ENCODE data around the gene CCDC122.

CCDC122 gene

DNA sequence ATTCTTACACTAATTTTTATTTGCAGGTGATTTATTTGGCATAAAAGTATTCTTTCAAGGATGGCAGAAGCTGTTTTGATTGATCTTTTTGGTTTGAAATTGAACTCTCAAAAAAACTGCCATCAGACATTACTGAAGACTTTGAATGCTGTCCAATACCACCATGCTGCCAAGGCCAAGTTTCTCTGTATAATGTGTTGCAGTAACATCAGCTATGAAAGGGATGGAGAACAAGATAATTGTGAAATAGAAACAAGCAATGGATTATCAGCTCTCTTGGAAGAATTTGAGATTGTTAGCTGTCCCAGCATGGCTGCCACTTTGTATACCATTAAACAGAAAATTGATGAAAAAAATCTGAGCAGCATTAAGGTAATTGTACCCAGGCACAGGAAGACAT, 1.4 kb upstream of the CCDC122 start:
- Histone ChIP-seq H3K9ac (ENCODE audit: insufficient read length) (no peak overlapping the region), H3K36me3 (ENCODE audit: insufficient read depth, low read length) (no peaks in the 10 kb centered on the region), H3K4me3 (no peak overlapping the region), H3K9me3 (ENCODE audit: low read depth, low read length) (no peaks in the 10 kb centered on the region), H3K27ac (no peak overlapping the region)
- no peak for DNase-seq (ENCODE audit: low read depth, low spot score)
- no peak for TF ChIP-seq FOXP2 (optimal IDR thresholded peaks at IDR 0.05; ENCODE audit: control extremely low read depth, extremely low read length, insufficient read depth)
- TF ChIP-seq EZH2 (IDR thresholded peaks at IDR 0.05) = no peak
- no peak for TF ChIP-seq POLR2AphosphoS5 (IDR thresholded peaks at IDR 0.05; ENCODE audit: borderline replicate concordance, low read depth, low read length)

DNA sequence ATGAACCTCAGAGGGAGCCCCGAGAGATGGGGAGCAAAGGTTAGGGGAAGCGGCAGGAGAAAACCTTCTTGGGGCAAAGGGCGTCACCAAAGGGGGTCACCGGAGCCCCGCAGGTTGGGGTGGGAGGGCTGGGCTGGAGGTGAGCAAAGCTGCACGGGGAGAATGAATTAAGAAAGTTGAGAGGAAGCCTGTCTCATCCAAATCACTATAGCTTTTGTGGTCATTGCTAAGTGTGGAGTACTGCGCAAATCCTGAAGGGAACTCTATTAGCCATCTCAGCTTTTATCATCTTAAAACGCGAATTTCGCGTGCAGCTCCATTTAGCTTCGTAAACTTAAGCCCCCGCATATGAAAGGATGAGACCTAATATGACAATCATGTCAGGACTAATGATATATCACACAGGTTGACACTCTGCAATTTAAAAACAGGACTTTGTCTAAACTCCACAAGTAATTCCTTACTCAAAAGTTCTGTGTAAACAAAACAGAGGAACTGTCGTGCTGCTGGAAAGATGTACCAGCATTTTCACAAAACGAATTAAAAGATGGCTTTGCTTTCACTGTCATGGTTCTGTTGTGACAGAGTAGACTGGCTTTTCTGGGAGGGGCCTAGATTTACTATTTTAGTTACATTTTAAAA, 795 bp upstream of the CCDC122 start:
- Histone ChIP-seq H3K36me3 (ENCODE audit: insufficient read depth, low read length) (no peaks in the 10 kb centered on the region), H3K9me3 (ENCODE audit: low read depth, low read length) (no peaks in the 10 kb centered on the region), H3K9ac (ENCODE audit: insufficient read length) (peak overlapping the region; percentile 89), H3K27ac (no peak overlapping the region), H3K4me3 (peak overlapping the region; percentile 92)
- DNase-seq (ENCODE audit: low read depth, low spot score) = no peak
- TF ChIP-seq EZH2 (IDR thresholded peaks at IDR 0.05) (no peak), POLR2AphosphoS5 (IDR thresholded peaks at IDR 0.05; ENCODE audit: borderline replicate concordance, low read depth, low read length) (no peak)

DNA sequence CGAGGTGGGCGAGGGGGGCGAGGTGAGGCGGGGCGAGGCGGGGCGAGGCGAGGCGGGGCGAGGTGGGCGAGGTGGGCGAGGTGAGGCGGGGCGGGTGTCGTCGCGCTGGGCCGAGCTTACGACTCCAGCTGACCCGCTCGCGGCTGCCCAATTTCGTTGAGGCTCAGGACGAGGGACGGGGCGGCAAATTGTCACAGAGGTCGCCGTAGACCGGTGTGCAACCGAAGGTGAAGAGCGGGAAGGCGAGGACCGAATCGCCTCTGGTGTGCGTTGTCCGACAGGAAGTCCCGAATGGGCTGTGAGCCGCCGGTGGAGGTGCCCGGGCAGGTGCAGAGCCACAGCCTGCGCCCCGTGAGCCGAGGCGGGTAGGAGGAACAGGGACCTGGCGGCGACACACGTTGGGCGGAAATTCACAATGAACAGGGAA, 228 bp upstream of the CCDC122 start, which contains the start of gene LACC1:
Gene LACC1 (plus strand): TSS at position 150 of the 427 bp plus-strand sequence. CDS start 1,082 bp downstream, outside the sequence.
- Histone ChIP-seq H3K9ac (ENCODE audit: insufficient read length) (peak within 1 kb of the TSS; percentile 89), H3K9me3 (ENCODE audit: low read depth, low read length) (no peaks in the 10 kb centered on the region), H3K27ac (no peak within 1 kb of the TSS), H3K4me3 (peak within 1 kb of the TSS; percentile 92), H3K36me3 (ENCODE audit: insufficient read depth, low read length) (no peaks in the 10 kb centered on the region)
- DNase-seq (ENCODE audit: low read depth, low spot score) = no peak
- no peak for TF ChIP-seq POLR2AphosphoS5 (IDR thresholded peaks at IDR 0.05; ENCODE audit: borderline replicate concordance, low read depth, low read length)
- no peak for TF ChIP-seq FOXP2 (optimal IDR thresholded peaks at IDR 0.05; ENCODE audit: control extremely low read depth, extremely low read length, insufficient read depth)

DNA sequence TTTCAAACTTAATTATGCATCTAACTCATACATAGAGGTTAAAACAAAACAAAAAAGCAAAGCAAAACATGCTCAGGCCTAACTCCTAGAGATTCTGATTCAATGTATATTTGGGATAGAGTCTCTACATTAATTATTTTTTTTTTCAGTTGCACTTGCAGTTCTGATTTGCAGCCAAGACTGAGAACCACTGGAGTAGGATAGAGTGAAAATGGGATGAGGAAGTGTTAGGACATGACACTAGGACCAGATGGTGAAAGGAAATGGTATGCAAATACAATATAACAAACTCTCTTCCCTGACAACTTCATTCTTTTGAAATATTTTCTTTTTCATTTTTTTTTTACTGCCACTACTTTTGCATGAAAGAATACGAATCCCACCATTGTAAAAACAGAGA, 1.8 kb downstream of the CCDC122 start:
- no peaks in the 10 kb centered on the region for H3K9me3 ChIP-seq (ENCODE audit: low read depth, low read length)
- H3K36me3 ChIP-seq (ENCODE audit: insufficient read depth, low read length) = no peaks in the 10 kb centered on the region
- H3K4me3 ChIP-seq = no peak overlapping the region; the same call in 1 of the 2 replicates
- TF ChIP-seq FOXP2 (optimal IDR thresholded peaks at IDR 0.05; ENCODE audit: control extremely low read depth, extremely low read length, insufficient read depth) = no peak
- no peak for TF ChIP-seq EZH2 (IDR thresholded peaks at IDR 0.05)
- no peak for TF ChIP-seq POLR2AphosphoS5 (IDR thresholded peaks at IDR 0.05; ENCODE audit: borderline replicate concordance, low read depth, low read length)
- no peak overlapping the region for H3K9ac ChIP-seq (ENCODE audit: insufficient read length)
- DNase-seq (ENCODE audit: low read depth, low spot score) = no peak
- no peak overlapping the region for H3K27ac ChIP-seq

DNA sequence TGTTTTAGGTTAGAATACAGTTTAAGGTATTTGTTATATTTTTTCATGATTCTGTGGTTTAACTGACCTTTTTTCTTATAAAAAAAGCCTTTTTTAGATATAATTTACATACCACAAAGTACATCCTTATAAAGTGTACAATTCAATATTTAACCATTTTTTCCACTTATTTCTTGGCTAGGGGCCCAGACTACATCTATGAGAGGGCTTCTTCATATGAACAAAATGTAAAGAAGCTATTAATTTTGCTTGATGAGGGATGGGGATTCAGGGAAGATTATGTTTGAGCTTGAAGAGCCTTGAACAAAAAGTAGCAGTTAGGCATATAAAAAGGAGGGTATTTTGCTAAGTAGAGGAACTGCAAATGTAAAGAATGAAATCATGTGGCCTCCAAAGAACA, 2.2 kb downstream of the CCDC122 start:
- DNase-seq (ENCODE audit: low read depth, low spot score) = peak; percentile 28
- Histone ChIP-seq H3K4me3 (no peak overlapping the region), H3K9me3 (ENCODE audit: low read depth, low read length) (no peaks in the 10 kb centered on the region), H3K36me3 (ENCODE audit: insufficient read depth, low read length) (no peaks in the 10 kb centered on the region), H3K27ac (no peak overlapping the region), H3K9ac (ENCODE audit: insufficient read length) (no peak overlapping the region)
- TF ChIP-seq EZH2 (IDR thresholded peaks at IDR 0.05) (no peak), FOXP2 (optimal IDR thresholded peaks at IDR 0.05; ENCODE audit: control extremely low read depth, extremely low read length, insufficient read depth) (no peak), POLR2AphosphoS5 (IDR thresholded peaks at IDR 0.05; ENCODE audit: borderline replicate concordance, low read depth, low read length) (no peak)

DNA sequence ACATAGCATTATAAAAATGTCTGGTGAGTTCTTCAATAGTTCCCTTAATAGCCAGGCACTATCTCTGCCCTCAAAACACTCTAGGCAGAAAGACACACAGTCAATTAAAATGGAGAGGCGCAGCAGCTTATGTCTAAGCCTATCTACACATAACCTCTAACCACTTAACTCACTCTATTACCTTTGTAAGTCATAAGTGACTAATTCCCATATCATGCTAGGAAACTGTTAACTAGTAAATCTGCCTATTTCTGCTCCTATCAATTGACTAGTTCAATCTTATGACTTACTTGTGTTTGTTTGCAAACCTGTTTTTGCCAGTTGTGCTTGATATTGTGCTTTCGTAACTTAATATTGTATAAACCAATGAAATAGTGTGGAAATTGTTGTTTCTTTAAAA, 3.2 kb downstream of the CCDC122 start:
- H3K27ac ChIP-seq = no peak overlapping the region
- no peak for DNase-seq (ENCODE audit: low read depth, low spot score)
- no peaks in the 10 kb centered on the region for H3K9me3 ChIP-seq (ENCODE audit: low read depth, low read length)
- no peak for TF ChIP-seq FOXP2 (optimal IDR thresholded peaks at IDR 0.05; ENCODE audit: control extremely low read depth, extremely low read length, insufficient read depth)
- no peak for TF ChIP-seq POLR2AphosphoS5 (IDR thresholded peaks at IDR 0.05; ENCODE audit: borderline replicate concordance, low read depth, low read length)
- TF ChIP-seq EZH2 (IDR thresholded peaks at IDR 0.05) = no peak
- no peak overlapping the region for H3K9ac ChIP-seq (ENCODE audit: insufficient read length)
- no peaks in the 10 kb centered on the region for H3K36me3 ChIP-seq (ENCODE audit: insufficient read depth, low read length)
- no peak overlapping the region for H3K4me3 ChIP-seq

DNA sequence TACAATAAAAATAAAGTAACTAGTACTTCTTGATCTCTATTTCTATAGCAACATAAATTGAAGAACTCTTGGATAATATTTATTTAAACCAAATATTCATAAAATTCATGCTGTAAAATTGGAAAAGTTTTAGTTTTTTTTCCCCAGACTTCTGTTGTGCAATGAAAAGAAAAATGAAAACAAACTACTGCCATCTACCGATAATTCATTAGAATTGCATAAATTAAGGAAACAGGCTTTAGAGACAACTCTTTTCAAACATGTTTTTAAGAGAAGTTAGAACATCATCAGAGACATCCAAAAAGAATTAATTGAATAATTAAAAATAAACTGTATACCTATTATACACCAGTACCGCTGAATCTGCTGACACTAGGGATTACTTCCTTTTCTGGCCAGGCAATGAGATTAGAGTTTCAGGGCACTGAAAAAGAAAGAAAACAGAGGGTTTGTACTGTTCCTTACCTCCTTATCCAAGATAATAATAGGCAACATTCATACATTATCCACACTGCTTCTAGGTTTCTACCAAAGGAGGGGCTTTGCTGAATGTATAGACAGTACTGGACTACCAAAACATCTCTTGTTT, 4.9 kb downstream of the CCDC122 start:
- Histone ChIP-seq H3K27ac (no peak overlapping the region), H3K9me3 (ENCODE audit: low read depth, low read length) (no peaks in the 10 kb centered on the region), H3K36me3 (ENCODE audit: insufficient read depth, low read length) (no peaks in the 10 kb centered on the region), H3K9ac (ENCODE audit: insufficient read length) (no peak overlapping the region), H3K4me3 (no peak overlapping the region)
- TF ChIP-seq EZH2 (IDR thresholded peaks at IDR 0.05) (no peak), POLR2AphosphoS5 (IDR thresholded peaks at IDR 0.05; ENCODE audit: borderline replicate concordance, low read depth, low read length) (no peak), FOXP2 (optimal IDR thresholded peaks at IDR 0.05; ENCODE audit: control extremely low read depth, extremely low read length, insufficient read depth) (no peak)
- DNase-seq (ENCODE audit: low read depth, low spot score) = no peak

DNA sequence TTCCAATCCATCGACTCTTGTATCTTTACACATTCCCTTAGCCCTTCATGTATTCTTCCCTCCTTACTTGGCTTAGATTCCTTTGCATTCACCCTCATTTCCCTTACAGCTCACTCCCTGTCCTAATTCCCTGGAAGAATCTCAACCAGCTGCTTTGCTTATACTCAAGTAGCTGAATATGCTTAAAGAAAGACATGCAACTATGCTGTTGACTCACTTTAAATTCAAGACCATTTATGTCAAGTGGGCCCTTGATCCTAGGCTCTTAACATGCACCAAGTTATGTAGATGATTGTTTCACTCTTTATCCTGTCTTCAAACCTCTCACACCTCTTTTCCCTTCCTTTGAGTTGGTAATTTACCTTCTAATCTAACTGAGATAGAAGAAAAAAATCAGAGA, 7.4 kb downstream of the CCDC122 start:
- no peak for DNase-seq (ENCODE audit: low read depth, low spot score)
- no peaks in the 10 kb centered on the region for H3K36me3 ChIP-seq (ENCODE audit: insufficient read depth, low read length)
- TF ChIP-seq EZH2 (IDR thresholded peaks at IDR 0.05) = no peak
- TF ChIP-seq FOXP2 (optimal IDR thresholded peaks at IDR 0.05; ENCODE audit: control extremely low read depth, extremely low read length, insufficient read depth) = no peak
- TF ChIP-seq POLR2AphosphoS5 (IDR thresholded peaks at IDR 0.05; ENCODE audit: borderline replicate concordance, low read depth, low read length) = no peak
- no peaks in the 10 kb centered on the region for H3K9me3 ChIP-seq (ENCODE audit: low read depth, low read length)
- no peak overlapping the region for H3K27ac ChIP-seq
- H3K9ac ChIP-seq (ENCODE audit: insufficient read length) = no peak overlapping the region
- H3K4me3 ChIP-seq = no peak overlapping the region
